GM23338 (cell line): ENCODE results near the gene ZNF630.

Experiments used
- CREB1 ChIP-seq: fragments of 250-450 bp; sonication (Bioruptor Pico); IDR thresholded peaks from 2 replicates; pipeline ENCODE4 v1.5.0; 2020; ENCODE audit warnings: low read depth, mild to moderate bottlenecking, moderate library complexity
- EZH2 ChIP-seq: fragments of 200-600 bp; sonication (generic); IDR thresholded peaks from one replicate; pipeline ENCODE4 v1.8.0; 2017; ENCODE audit warnings: antibody characterized with exemption, mild to moderate bottlenecking, low read depth; ENCODE audit not compliant: unreplicated experiment
- EZH2phosphoT487 ChIP-seq: fragments of 200-600 bp; sonication (generic); IDR thresholded peaks from one replicate; pipeline ENCODE4 v1.8.1; 2018; ENCODE audit warnings: antibody characterized with exemption; ENCODE audit not compliant: unreplicated experiment
- POLR2AphosphoS5 ChIP-seq: IDR thresholded peaks from 2 replicates; pipeline ENCODE4 v1.6.1; 2016; ENCODE audit warnings: antibody characterized with exemption, low read depth
- REST ChIP-seq: IDR thresholded peaks from one replicate; pipeline ENCODE4 v1.6.1; 2018; ENCODE audit warnings: antibody characterized with exemption; ENCODE audit not compliant: unreplicated experiment
- ZNF331 ChIP-seq: fragments of 250-450 bp; sonication (Bioruptor Pico); IDR thresholded peaks from 2 replicates; pipeline ENCODE4 v1.5.0; 2020; ENCODE audit warnings: low read depth, mild to moderate bottlenecking, moderate library complexity
- TF ChIP-seq, protein P1 (sequence below), 2 experiments: fragments of 200-600 bp in 1 of 2; sonication (generic) in 1 of 2; conservative IDR thresholded peaks; 2 replicates each; pipeline versions ENCODE4 v1.5.1 to v1.6.1; 2016 to 2017; ENCODE audit warnings: antibody characterized with exemption in 2 of 2, low read depth in 2 of 2, mild to moderate bottlenecking in 2 of 2, moderate library complexity in 1 of 2

DNA sequence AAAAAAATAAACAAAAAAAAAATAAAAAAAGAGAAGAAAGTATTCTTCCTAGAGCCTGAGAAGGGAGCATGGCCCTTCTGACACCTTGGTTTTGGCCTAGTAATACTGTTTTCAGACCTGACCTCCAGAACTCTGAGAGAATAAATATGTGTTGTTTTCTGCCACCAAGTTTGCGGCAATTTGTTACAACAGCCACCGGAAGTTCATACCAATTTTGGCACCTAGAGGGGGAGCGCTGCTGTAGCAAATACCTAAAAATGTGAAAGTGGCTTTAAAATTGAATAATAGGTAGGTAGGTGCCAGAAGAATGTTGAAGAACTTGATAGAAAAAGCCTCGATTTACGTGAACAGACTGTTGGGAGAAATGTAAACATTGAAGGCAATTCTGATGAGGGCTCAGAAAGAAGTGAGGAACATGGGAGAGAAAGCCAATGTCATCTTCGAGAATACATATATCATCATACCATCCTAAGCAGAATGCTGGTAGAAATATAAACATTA is 31.5 kb upstream of the ZNF630 start:
- TF ChIP-seq, protein P1, sequence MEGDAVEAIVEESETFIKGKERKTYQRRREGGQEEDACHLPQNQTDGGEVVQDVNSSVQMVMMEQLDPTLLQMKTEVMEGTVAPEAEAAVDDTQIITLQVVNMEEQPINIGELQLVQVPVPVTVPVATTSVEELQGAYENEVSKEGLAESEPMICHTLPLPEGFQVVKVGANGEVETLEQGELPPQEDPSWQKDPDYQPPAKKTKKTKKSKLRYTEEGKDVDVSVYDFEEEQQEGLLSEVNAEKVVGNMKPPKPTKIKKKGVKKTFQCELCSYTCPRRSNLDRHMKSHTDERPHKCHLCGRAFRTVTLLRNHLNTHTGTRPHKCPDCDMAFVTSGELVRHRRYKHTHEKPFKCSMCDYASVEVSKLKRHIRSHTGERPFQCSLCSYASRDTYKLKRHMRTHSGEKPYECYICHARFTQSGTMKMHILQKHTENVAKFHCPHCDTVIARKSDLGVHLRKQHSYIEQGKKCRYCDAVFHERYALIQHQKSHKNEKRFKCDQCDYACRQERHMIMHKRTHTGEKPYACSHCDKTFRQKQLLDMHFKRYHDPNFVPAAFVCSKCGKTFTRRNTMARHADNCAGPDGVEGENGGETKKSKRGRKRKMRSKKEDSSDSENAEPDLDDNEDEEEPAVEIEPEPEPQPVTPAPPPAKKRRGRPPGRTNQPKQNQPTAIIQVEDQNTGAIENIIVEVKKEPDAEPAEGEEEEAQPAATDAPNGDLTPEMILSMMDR (conservative IDR thresholded peaks at IDR 0.05; ENCODE audit: low read depth in 2 of 2): no peak
- TF ChIP-seq POLR2AphosphoS5: no peak
- no peak for TF ChIP-seq EZH2
- no peak for TF ChIP-seq CREB1 (CRISPR knock-in tag)
- no peak for TF ChIP-seq ZNF331 (CRISPR knock-in tag)
- no peak for TF ChIP-seq REST
- TF ChIP-seq EZH2phosphoT487: no peak
